GM18502 (cell line): Measurements from ENCODE around the gene ZNF337.
"Not testable (repeated sequence)": the region's sequence is repeated elsewhere in the genome, so short reads cannot be mapped to it uniquely, and the experiment has no call there.

ENCODE experiments used
- ATAC-seq: cut with Tn5 transposase; IDR thresholded peaks from one replicate; pipeline ENCODE4 v1.9.1; 2021; ENCODE audit warnings: mild to moderate bottlenecking; ENCODE audit not compliant: unreplicated experiment, poor library complexity

The ZNF337 gene

DNA sequence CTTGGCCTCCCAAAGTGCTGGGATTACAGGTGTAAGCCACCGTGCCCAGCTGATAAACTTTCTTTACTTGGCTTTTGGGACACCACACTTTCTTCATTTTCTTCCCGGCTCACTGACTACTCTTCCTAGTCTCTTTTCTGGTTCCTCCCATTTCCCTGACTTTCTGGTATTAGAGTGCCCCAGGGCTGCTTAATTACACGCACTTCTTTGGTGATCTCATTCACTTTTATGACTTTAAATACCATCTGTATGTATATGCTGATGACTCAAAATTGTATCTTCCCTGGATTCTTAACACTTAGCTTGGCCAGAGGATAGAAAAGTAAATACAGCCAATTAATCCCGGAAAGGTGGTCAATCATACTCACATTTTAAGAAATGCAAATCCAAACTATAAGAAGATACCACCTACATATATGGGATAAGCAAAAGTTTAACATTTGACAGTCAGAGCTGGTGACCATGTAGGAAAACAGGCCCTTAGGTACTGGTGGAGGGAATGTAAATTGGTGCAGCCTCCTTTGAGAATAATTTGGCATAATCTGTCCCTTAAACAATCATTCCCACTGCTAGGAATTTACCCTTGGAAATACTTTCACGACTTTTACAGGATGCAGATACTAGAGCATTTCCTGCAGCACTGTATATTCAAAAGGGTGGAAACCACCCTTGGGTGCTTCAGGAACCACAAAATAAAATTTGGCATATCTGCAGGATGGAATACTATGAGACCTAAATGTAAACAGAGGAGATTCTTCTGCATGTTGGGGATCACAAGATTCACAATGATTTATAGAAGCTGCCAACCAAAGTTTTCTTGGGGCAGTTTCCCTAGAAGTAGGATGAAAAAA is 63.5 kb downstream of the ZNF337 start:
- ATAC-seq, result no peak

DNA sequence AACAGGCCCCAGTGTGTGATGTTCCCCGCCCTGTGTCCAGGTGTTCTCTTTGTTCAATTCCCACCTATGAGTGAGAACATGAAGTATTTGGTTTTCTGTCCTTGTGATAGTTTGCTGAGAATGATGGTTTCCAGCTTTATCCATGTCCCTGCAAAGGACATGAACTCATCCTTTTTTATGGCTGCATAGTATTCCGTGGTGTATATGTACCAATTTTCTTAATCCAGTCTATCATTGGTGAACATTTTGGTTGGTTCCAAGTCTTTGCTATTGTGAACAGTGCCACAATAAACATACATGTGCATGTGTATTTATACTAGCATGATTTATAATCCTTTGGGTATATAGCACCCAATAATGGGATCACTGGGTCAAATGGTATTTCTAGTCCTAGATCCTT is 66.0 kb downstream of the ZNF337 start:
- ATAC-seq, result not testable (repeated sequence)

DNA sequence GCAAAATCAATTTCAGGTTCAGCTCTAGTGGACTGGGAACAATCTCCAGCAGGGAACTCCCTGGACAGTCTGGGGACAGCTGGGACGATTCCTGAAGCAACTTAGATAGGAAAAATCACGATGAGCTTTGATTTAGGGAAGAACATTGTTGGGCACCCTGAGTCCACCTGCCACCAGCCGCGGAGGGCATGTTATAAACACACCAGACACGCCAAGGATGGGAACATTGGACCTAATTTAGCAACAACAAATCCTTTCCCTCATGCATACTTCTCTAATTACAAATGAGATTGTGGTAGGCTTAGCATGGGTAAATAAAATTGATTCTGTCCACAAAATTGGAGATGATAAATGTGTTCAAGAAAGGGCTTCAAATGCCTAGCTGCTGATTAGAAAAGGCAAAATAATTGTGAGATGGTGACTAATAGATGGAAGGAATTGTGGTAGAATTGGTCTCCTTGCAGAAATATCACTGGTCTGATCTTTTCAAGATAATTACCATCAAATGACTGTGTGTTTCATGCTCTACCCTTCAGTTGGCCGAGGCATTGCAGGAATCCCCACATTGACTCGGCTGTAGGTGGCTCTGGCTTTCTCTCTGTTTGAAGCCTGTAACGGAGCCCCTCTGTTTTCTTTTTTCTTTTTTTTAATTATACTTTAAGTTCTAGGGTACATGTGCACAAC is 66.7 kb downstream of the ZNF337 start:
- no peak for ATAC-seq

DNA sequence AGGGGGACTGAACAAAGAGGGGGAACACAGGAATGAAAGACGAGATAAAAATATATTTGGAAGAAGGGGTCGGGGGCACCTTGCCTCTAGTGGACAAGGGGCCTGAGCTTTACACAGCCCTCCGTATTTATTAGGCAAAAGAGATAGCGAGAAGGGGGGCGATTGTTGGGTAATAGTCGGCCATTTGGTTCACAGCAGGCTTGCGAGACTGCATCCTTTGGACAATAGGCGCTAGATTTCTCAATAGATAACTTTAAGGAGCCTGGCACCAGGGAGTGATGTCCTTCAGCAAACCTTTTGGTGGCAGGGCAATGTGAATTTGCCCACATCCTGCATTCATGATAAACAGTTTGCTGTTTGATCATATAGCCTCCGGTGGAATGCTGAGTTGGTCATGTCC is 69.9 kb downstream of the ZNF337 start:
- ATAC-seq, result no peak

DNA sequence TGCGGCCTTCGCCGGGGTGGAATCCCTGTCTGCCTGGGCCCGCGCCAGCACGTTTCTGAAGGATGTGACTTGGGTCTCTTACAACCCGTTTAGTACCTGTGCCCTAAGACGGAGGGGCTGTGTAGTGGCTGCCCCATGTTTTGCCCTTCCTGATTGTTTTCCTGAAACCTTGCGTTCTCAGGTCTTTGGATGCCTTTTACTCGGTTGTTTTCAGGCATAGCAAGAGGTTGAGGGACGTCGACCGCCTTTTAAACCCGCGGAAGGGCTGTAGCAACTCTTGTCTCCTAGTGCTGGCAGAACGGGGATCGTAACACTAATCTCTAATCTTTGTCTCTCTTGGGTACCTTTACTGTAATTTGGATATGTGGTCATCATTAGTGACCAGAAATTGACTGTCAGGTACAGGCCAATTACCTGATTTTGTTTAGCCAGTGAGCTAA is 72.1 kb downstream of the ZNF337 start:
- no peak for ATAC-seq
